GM21526 (cell line): ENCODE measurements around the gene TMEM100.

Source experiments
- ATAC-seq: cut with Tn5 transposase; IDR thresholded peaks from one replicate; pipeline ENCODE4 v1.9.1; 2021; ENCODE audit warnings: moderate library complexity; ENCODE audit not compliant: unreplicated experiment, low FRiP score

TMEM100 gene

DNA sequence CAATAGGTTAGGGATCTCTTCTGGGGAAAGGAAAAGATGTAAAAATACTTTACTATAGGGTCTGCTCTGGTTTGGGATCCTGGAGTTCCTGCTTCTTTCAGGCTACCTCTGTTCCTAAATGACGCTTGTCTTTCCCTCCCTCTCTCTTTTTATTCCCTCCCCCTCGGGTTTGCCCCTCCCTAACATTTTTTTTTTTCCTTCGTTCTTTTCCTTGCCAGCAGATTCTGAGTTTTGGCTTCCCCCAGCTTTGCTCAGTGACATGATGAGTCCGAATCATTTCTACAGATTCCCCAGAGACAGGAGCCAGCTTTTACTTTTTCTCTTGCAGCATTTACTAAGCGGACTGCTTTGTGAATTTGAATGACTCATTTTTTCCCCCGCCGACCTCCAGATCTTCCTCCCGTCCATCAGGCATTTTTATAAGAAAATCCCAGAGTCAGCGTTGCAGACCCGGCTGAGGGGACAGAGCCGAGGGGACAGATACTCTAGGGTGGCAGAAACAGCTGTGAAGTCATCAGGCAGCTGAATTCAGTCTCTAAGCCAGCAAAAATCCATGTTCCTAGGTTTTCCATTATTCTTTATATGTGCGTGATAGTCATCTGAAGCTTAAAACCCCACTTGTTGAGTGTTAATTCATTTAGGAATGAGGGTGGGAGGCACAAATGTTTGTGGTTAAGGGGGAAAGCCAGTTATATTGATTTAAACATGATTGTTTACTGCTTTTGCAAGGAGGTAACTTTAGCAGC, at the start of gene TMEM100:
TSS of gene TMEM100 (minus strand) at position 123 of the 746 bp plus-strand sequence. CDS start 1,794 bp downstream, outside the sequence.
- ATAC-seq: no peak

DNA sequence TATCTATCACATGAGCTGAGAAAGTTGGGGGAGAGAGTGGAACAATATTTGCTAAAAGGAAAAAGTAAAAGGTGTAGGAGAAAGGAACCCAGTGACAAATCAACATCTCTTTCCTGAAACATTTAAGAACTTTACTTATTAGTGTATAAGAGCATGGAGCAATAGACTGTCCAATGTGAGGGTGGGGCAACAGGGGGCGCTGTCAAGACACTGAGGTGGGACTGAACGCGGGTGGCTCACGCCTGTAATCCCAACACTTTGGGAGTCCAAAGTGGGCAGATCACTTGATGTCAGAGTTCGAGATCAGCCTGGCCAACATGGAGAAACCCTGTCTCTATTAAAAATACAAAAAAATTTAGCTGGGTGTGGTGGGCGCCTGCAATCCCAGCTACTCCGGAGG, 49.4 kb upstream of the TMEM100 start:
- ATAC-seq: no peak

DNA sequence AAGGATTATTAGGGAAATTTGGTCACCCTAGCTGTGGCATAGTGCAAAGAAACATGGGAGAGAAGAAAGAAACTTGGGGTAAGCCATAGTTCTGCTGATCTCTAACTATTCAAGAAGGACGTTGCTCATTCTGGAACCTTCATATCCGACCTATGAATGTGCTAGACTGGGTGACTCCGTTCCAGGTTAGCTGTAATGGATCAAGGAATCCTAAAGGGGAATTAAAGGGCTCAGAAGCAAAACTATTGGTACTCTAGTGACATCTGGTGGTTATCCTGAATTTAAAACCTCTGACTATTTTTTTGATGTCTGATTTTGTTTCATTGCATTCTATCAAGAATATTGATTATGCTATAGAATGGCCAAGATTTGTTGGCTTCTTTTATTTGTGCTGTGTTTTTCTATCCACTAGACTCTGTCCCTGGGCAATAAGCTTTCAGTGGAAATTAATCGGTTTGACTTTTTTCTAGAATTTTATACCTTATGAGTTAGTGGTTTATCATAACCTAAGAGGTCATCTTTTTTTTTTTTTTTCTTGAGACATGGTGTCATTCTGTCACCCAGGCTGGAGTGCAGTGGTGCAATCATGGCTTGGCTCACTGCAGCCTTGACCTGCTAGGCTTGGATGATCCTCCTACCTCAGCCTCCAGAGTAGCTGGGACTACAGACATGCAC, 47.7 kb upstream of the TMEM100 start:
- ATAC-seq: no peak

GRCh38 chr17:55769625-55770000, 46.9 kb upstream of the TMEM100 start:
- ATAC-seq: no peak

- ATAC-seq: no peak
Observed at GRCh38 chr17:55768936-55769624, 46.4 kb upstream of the TMEM100 start.

GRCh38 chr17:55765472-55765871, 42.8 kb upstream of the TMEM100 start:
- no peak for ATAC-seq

DNA sequence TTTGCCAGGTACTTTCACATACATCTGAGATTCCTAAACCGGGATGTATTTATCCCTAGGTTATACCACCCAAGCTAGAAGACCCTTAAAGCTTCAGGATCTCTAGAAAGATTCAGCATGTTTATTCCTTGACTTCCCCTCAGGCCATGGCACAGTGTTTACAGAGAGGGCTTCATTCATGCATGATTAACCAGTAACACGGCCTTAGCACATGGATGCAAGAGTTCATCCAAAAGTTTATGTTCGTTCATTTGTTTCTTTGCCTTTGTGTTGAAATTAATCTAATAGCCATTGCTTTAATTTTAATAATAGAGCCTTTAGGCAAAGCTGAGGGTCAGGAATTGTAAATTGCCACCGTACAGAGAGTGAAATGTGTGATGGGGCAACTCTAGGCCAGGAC, 41.9 kb upstream of the TMEM100 start:
- ATAC-seq: no peak

DNA sequence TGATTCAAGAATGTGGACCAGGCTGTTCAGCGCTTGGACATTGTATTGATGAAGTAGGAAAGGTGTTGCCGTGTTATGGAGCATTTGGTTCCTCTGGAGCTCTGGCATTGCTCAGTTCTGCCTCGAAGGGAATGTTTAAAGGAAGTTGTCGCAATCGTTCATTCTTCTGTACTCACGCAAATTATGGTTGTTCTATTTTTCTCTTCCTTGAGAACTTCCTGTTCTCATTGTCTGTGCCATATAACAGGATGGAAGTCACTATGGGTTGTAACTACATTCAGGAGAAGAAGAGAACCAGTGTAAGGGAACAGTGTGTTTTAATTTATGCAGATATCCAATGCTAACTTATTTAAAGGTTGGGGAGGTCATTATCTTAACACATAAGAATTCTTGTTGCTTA, 41.2 kb upstream of the TMEM100 start:
- no peak for ATAC-seq

- no peak for ATAC-seq
Observed at GRCh38 chr17:55762086-55762858, 39.6 kb upstream of the TMEM100 start.

- ATAC-seq: no peak
Observed at GRCh38 chr17:55760643-55761355, 38.1 kb upstream of the TMEM100 start.

GRCh38 chr17:55758171-55758570, 35.5 kb upstream of the TMEM100 start:
- ATAC-seq: no peak

DNA sequence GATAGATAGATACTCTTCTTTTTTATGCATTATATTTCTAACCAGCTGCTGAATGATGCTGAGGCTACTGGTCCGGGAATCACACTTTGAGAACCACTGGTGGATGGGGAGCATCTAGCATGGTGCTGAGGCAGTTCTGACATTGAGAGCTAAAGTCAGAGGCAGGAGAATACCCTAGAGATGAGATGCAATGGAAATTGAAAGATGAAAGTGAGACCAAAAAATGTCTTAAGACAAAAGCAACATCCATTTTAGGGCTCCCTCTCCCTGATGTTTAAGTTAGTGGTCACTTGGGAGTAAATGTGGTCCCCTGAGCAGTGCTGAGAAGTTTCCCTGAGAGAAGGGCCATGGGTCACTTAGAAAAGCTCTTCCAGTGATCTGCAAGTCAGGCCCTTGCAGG, 35.0 kb upstream of the TMEM100 start:
- ATAC-seq: no peak

DNA sequence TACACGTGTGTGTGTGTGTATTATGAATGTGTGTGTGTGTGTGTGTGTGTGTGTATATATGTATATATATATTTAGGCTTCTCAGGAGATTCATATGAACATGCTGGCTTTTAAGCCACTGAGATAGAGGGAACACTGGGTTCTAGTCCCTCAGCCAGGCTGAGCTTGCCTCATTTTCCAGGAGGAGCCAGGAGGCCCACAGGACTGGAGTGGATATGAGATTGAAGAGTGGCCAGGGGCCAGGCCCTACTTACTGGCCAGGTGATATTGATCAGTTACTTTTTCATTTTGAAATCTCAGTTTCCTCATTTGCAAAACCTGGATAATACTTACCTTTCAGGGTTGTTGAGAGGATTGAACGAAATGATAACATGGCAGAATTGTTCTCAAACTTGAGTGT, 34.0 kb upstream of the TMEM100 start:
- no peak for ATAC-seq

GRCh38 chr17:55751720-55752250, 29.1 kb upstream of the TMEM100 start:
- ATAC-seq: no peak

DNA sequence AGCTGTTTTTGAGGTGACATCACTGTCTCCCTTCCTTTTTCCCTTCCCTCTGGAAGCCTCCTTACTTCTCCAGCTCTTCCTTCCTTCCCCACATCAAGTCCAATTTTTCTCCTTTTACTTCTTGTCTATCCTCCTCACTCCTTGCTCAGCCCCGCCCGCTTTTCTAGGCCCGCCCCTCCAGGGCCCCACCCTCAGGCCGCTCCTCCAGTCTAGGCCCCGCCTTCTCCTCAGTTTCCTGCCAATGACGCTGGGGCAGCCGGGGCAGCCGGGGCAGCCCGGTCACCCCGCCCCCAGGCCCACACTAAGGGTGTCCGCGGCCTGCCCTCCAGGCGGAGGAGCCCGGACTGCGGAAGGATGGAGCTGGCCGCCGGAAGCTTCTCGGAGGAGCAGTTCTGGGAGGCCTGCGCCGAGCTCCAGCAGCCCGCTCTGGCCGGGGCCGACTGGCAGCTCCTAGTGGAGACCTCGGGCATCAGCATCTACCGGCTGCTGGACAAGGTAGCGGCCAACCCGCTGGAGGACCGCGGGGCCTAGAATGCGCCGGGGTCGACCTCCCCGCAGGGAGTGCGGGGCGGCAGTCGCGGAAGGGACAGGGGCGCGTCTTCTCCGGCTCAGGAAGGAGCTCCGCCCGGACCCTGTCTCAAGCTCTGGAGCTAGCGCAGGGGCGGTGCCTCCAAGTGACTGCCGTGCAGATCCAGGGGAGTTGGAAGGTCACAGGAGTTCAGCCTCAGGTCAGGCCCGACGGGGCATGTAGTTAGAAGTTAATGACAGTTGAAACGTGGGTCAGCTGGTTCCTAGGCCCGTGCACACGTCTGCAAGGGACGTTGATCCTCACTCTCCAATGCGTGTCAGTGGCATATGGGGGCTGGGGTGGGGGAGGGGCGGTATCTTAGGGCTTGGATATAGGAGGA, 28.3 kb upstream of the TMEM100 start, which contains the start of gene PCTP:
TSS of gene PCTP (plus strand) at position 302 of the 908 bp plus-strand sequence. CDS start at position 355, 53 bp downstream.
- peak; percentile 99 for ATAC-seq

- ATAC-seq: no peak
Observed at GRCh38 chr17:55749985-55750384, 27.3 kb upstream of the TMEM100 start.

DNA sequence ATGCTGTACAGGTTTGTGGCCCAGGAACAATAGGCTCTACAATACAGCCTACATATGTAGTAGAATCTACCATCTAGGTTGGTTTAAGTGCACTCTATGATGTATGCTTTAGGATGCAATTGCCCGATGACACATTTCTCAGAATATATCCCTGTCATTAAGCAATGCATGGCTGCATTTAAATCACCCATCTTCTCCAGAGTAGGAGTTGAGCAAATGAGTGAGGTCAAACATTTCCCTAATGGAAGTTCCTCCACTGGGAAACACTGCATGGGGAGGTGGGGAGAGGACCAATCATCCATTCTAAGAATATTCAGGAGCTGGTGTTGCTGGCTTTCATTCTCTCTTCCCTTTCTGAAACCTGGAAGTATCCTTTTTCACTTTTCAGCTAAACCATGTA, 26.2 kb upstream of the TMEM100 start:
- no peak for ATAC-seq

- no peak for ATAC-seq
Observed at GRCh38 chr17:55747209-55747608, 24.5 kb upstream of the TMEM100 start.

- no peak for ATAC-seq
Observed at GRCh38 chr17:55746466-55746865, 23.8 kb upstream of the TMEM100 start.
